ENCODE measurements around the gene TUBA4B. TPM values are rescaled to one million over a fixed set of nuclear protein-coding genes. Genes with fewer than 3 reads are reported as not detected.

The TUBA4B gene
- total RNA-seq, 1 donor from 2014 or later, result not detected

DNA sequence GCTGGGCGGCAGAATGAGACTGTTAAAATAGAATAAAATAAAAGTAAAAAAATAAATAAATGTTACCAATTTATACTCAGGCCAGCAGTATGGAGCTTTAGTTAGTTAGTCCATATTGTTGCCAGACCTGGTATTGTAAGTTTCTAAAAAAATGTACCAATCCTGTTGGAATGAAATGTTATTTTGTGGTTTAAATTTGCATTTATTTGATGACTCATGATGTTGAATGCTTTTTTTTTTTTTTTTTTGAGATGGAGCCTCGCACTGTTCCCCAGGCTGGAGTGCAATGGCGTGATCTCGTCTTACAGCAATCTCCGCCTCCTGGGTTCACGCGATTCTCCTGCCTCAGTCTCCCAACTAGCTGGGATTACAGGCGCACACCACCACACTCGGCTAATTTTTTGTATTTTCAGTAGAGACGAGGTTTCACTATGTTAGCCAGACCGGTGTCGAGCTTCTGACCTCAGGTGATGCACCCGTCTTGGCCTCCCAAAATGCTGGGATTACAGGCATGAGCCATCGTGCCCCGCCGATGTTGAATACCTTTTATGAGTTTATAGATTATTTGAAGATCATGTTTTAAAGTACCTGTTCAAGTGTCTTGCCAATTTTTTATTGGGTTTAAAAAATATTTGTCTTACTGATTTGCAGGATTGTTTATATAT is 61.9 kb downstream of the TUBA4B start:
- no peak for DNase-seq (ENCODE audit: low read depth in 2 of 2)

Other genes with a start within 250 kb of the TUBA4B start
- not detected in 2 replicates for gene CFAP65, start 211.7 kb upstream of the TUBA4B start, total RNA-seq
- not detected in 2 replicates for gene IHH, start 192.3 kb upstream of the TUBA4B start, total RNA-seq
- 12.6 and 13.1 TPM in 2 replicates for gene NHEJ1, start 92.4 kb upstream of the TUBA4B start, total RNA-seq
- 0.44 and 2.0 TPM in 2 replicates for gene SLC23A3, start 83.2 kb upstream of the TUBA4B start, total RNA-seq
- 15.5 and 26.4 TPM in 2 replicates for gene CNPPD1, start 76.3 kb upstream of the TUBA4B start, total RNA-seq
- gene RETREG2, start 75.0 kb upstream of the TUBA4B start, total RNA-seq, result 41.2 and 57.7 TPM in 2 replicates
- 15.9 and 25.2 TPM in 2 replicates for gene ZFAND2B, start 46.5 kb upstream of the TUBA4B start, total RNA-seq
- gene ABCB6, start 34.3 kb upstream of the TUBA4B start, total RNA-seq, result 19.4 and 39.1 TPM in 2 replicates
- 29.4 and 43.3 TPM in 2 replicates for gene ATG9A, start 23.6 kb upstream of the TUBA4B start, total RNA-seq
- 12.4 and 21.2 TPM in 2 replicates for gene ANKZF1, start 23.4 kb upstream of the TUBA4B start, total RNA-seq
- 2.8 and 4.4 TPM in 2 replicates for gene GLB1L, start 7.8 kb upstream of the TUBA4B start, total RNA-seq
- 11.3 and 13.9 TPM in 2 replicates for gene STK16, start 7.8 kb upstream of the TUBA4B start, total RNA-seq
- gene TUBA4A, start 675 bp downstream of the TUBA4B start, total RNA-seq, result 9.5 and 12.9 TPM in 2 replicates
- gene DNAJB2, start 26.1 kb downstream of the TUBA4B start, total RNA-seq, result 15.0 and 28.0 TPM in 2 replicates
- not detected in 2 replicates for gene PTPRN, start 56.2 kb downstream of the TUBA4B start, total RNA-seq
- not detected in 2 replicates for gene RESP18, start 79.5 kb downstream of the TUBA4B start, total RNA-seq
- 38.4 and 52.2 TPM in 2 replicates for gene DNPEP, start 134.7 kb downstream of the TUBA4B start, total RNA-seq
- gene DES, start 165.1 kb downstream of the TUBA4B start, total RNA-seq, result 0.20 TPM in 1 of 2 replicates, not detected in the other
- gene SPEG, start 181.6 kb downstream of the TUBA4B start, total RNA-seq, result under 0.01 TPM in 2 replicates
- 21.1 and 22.2 TPM in 2 replicates for gene GMPPA, start 245.6 kb downstream of the TUBA4B start, total RNA-seq